Breast epithelium (tissue), 3 donors: Measurements from ENCODE around the gene MT2A.

Source experiments
- CTCF ChIP-seq, 3 donors: fragments of 450-650 bp; IDR thresholded peaks; one replicate each; pipeline ENCODE4 v1.5.1; 2016 to 2017; ENCODE audit warnings: antibody characterized with exemption in 3 of 3, mild to moderate bottlenecking in 3 of 3, moderate library complexity in 3 of 3
- POLR2AphosphoS5 ChIP-seq, 3 donors: sonication (generic); formaldehyde crosslinking; IDR thresholded peaks; one replicate each; pipeline ENCODE4 v1.6.1; 2017; ENCODE audit warnings: antibody characterized with exemption in 3 of 3

GRCh38 chr16:56625943-56626654 lies 17.7 kb downstream of the MT2A start:
- TF ChIP-seq CTCF (IDR thresholded peaks at IDR 0.05) (no peak), POLR2AphosphoS5 (IDR thresholded peaks at IDR 0.05) (peak in 1 of 3 donors; percentile 14)
